GM12865 (cell line): ENCODE results near the gene ANKRD53.

ENCODE experiments used
- DNase-seq: peaks from one replicate; pipeline ENCODE4 v3.0.0; 2010; ENCODE audit warnings: low read depth
- H3K4me3 ChIP-seq: 2 replicates; pipeline ENCODE4 v1.5.1; 2011; ENCODE audit warnings: mild to moderate bottlenecking, low read depth, low read length, control low read depth
- TF ChIP-seq, protein P1 (sequence below): IDR thresholded peaks from 2 replicates; pipeline ENCODE4 v1.5.1; 2011; ENCODE audit warnings: low read length, control low read depth, low read depth, inconsistent platforms; ENCODE audit not compliant: insufficient read depth; ENCODE audit errors: missing control alignments

The ANKRD53 gene

GRCh38 chr2:70966681-70967080 lies 11.7 kb upstream of the ANKRD53 start:
- no peak for DNase-seq
- TF ChIP-seq, protein P1, sequence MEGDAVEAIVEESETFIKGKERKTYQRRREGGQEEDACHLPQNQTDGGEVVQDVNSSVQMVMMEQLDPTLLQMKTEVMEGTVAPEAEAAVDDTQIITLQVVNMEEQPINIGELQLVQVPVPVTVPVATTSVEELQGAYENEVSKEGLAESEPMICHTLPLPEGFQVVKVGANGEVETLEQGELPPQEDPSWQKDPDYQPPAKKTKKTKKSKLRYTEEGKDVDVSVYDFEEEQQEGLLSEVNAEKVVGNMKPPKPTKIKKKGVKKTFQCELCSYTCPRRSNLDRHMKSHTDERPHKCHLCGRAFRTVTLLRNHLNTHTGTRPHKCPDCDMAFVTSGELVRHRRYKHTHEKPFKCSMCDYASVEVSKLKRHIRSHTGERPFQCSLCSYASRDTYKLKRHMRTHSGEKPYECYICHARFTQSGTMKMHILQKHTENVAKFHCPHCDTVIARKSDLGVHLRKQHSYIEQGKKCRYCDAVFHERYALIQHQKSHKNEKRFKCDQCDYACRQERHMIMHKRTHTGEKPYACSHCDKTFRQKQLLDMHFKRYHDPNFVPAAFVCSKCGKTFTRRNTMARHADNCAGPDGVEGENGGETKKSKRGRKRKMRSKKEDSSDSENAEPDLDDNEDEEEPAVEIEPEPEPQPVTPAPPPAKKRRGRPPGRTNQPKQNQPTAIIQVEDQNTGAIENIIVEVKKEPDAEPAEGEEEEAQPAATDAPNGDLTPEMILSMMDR, result no peak
- H3K4me3 ChIP-seq, result no peak overlapping the region

DNA sequence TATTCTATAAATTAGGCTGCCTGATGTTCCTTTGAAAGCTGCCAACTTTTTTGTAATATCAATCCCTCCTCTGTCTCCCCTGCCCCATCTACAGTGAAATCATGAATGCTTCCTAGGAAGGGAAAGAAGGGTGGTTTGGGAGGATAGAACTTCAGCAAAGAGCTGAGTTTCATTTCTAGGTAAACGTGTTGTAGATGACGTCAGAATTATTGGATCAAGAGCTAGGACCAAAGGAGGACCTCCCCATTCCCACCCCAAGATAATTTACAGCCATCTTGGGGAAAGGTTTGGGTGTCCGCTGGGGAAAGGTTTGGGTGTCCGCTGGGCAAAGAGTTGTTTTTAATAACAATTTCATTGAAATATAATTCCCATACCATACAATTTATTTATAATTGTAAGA lies 11.2 kb upstream of the ANKRD53 start:
- H3K4me3 ChIP-seq, result no peak overlapping the region
- no peak for DNase-seq
- TF ChIP-seq, protein P1, result no peak

- no peak for DNase-seq
These were observed 3.8 kb upstream of the ANKRD53 start for GRCh38 chr2:70974592-70974991.

GRCh38 chr2:70975237-70975636 lies 3.2 kb upstream of the ANKRD53 start:
- H3K4me3 ChIP-seq, result no peak overlapping the region
- no peak for DNase-seq
- TF ChIP-seq, protein P1, result no peak

More at GRCh38 chr2:70974592-70974991, 3.8 kb upstream of the ANKRD53 start:
- H3K4me3 ChIP-seq, result no peak overlapping the region
- TF ChIP-seq, protein P1, result no peak

- TF ChIP-seq, protein P1, result no peak
- H3K4me3 ChIP-seq, result peak overlapping the region; percentile 58
- DNase-seq, result no peak
These were observed 725 bp upstream of the ANKRD53 start for GRCh38 chr2:70977605-70978205.

GRCh38 chr2:70979180-70979488 lies 704 bp downstream of the ANKRD53 start:
- TF ChIP-seq, protein P1, result no peak
- no peak overlapping the region for H3K4me3 ChIP-seq
- DNase-seq, result no peak

DNA sequence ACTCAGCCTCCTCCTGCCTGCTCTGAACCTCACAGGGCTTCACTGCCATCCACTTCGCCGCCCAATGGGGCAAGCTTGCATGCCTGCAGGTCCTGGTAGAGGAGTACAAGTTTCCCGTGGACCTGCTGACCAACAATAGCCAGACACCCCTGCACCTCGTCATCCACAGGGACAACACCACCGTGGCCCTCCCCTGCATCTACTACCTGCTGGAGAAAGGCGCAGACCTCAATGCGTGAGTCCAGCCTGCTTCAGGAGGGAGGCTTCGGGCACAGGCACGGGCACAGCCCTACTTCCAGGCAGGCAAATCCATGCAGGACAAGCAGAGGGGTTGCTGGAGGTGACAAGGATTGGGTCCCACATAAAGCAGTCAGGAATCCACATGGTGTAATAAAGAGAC lies 1.2 kb downstream of the ANKRD53 start:
- H3K4me3 ChIP-seq, result no peak overlapping the region
- no peak for DNase-seq
- TF ChIP-seq, protein P1, result no peak
